Suppressor macrophage (primary cell): ENCODE measurements around the gene CUBN.

Experiments
- DNase-seq, 4 experiments: peaks; one replicate each; pipeline ENCODE4 v3.0.0-alpha.2; 2020 to 2022

CUBN gene

GRCh38 chr10:16817125-16818019 is 312.2 kb downstream of the CUBN start, which contains the start of gene RSU1:
Gene RSU1, minus strand, starts transcription at chr10:16817424. Its CDS starts 343 bp downstream, at chr10:16817081.
- DNase-seq: peak; percentile 100

- DNase-seq: peak in 1 of 4 experiments; percentile 75
Measured at GRCh38 chr10:16816830-16817124, 312.8 kb downstream of the CUBN start.

- peak in 3 of 4 experiments; percentile 14 to 37 (median 27) for DNase-seq
Measured at GRCh38 chr10:16816171-16816570, 313.4 kb downstream of the CUBN start.

- no peak for DNase-seq
Measured at GRCh38 chr10:16814012-16814411, 315.6 kb downstream of the CUBN start.

- DNase-seq: peak in 1 of 4 experiments; percentile 13
Measured at GRCh38 chr10:16812676-16813075, 316.9 kb downstream of the CUBN start.

- no peak for DNase-seq
Measured at GRCh38 chr10:16811765-16812164, 317.8 kb downstream of the CUBN start.

GRCh38 chr10:16811292-16811691 is 318.3 kb downstream of the CUBN start:
- DNase-seq: no peak

GRCh38 chr10:16809074-16809718 is 320.4 kb downstream of the CUBN start:
- peak; percentile 48 to 67 (median 58) for DNase-seq

GRCh38 chr10:16804123-16804522 is 325.5 kb downstream of the CUBN start:
- no peak for DNase-seq

- no peak for DNase-seq
Measured at GRCh38 chr10:16803464-16803863, 326.1 kb downstream of the CUBN start.

GRCh38 chr10:16799621-16800020 is 330.0 kb downstream of the CUBN start:
- peak; percentile 4 to 36 (median 24) for DNase-seq

GRCh38 chr10:16798571-16798970 is 331.0 kb downstream of the CUBN start:
- DNase-seq: no peak

- DNase-seq: no peak
Measured at GRCh38 chr10:16795410-16796073, 334.1 kb downstream of the CUBN start.

GRCh38 chr10:16794005-16794404 is 335.6 kb downstream of the CUBN start:
- no peak for DNase-seq

GRCh38 chr10:16792675-16793074 is 336.9 kb downstream of the CUBN start:
- no peak for DNase-seq

GRCh38 chr10:16789765-16790164 is 339.8 kb downstream of the CUBN start:
- DNase-seq: no peak

GRCh38 chr10:16789261-16789660 is 340.4 kb downstream of the CUBN start:
- DNase-seq: no peak

GRCh38 chr10:16788778-16789177 is 340.8 kb downstream of the CUBN start:
- DNase-seq: no peak

GRCh38 chr10:16788125-16788524 is 341.5 kb downstream of the CUBN start:
- DNase-seq: no peak

GRCh38 chr10:16787361-16787791 is 342.2 kb downstream of the CUBN start:
- no peak for DNase-seq

- no peak for DNase-seq
Measured at GRCh38 chr10:16780338-16780880, 349.2 kb downstream of the CUBN start.

- DNase-seq: no peak
Measured at GRCh38 chr10:16779384-16779915, 350.2 kb downstream of the CUBN start.
